Mucosa of descending colon (tissue), 3 donors: ENCODE data around the gene MTFR1L. TPM values are rescaled to one million over a fixed set of nuclear protein-coding genes. Genes with fewer than 3 reads are reported as not detected.

Experiments used
- ATAC-seq: fragments of 200-7000 bp; cut with Tn5 transposase; one replicate; pipeline ENCODE4 v1.9.1; 2020; ENCODE audit warnings: mild to moderate bottlenecking, moderate library complexity
- DNase-seq, 3 donors: peaks; one replicate each; pipeline ENCODE4 v3.0.0-alpha.2; 2020
- H3K36me3 ChIP-seq: fragments of 200-600 bp; one replicate; pipeline ENCODE4 v1.8.0; 2021; ENCODE audit warnings: low read depth, mild to moderate bottlenecking
- H3K4me1 ChIP-seq: fragments of 200-600 bp; one replicate; pipeline ENCODE4 v1.8.0; 2021; ENCODE audit warnings: low read depth, mild to moderate bottlenecking
- H3K4me3 ChIP-seq: fragments of 200-600 bp; one replicate; pipeline ENCODE4 v1.8.0; 2021; ENCODE audit warnings: mild to moderate bottlenecking
- H3K9me3 ChIP-seq: fragments of 200-600 bp; one replicate; pipeline ENCODE4 v1.8.0; 2021; ENCODE audit warnings: mild to moderate bottlenecking
- CTCF ChIP-seq: fragments of 200-600 bp; IDR thresholded peaks from one replicate; pipeline ENCODE4 v1.8.0; 2022; ENCODE audit warnings: antibody characterized with exemption, mild to moderate bottlenecking
- intact Hi-C, 2 donors: fragments of 100-400 bp; cut with DNase I in 1 of 2; cut with micrococcal nuclease in 1 of 2; formaldehyde crosslinking; loops; one replicate each; pipeline versions ENCODE4 v1.11.0 to v1.11.1; 2022; cut with DNase I, micrococcal nuclease
- total RNA-seq, 3 donors: library from RNA; stranded (reverse); fragmentation: NEBNext Ultra II Directional in 2 of 3; extraction: Animal tissue kit (Norgen Biotek cat#: 25700) in 2 of 3; gene quantifications; one replicate each; pipeline versions ENCODE4 v1.2.1 to v1.2.4, GENCODE V29; 2021 to 2023
- donor health status: DM: no; HTN: no; CAD: no; lungs with moderate emphysema.
- donor health status: DM: no; HTN: no; CAD: no.
- donor health status: DM: no; HTN: yes; CAD: no.

The MTFR1L gene
- total RNA-seq, 3 donors from 2014 or later: 46.2 to 94.3 (median 83.0) TPM

GRCh38 chr1:25861316-25862286, 41.8 kb downstream of the MTFR1L start:
- no peak overlapping the region for H3K4me3 ChIP-seq
- TF ChIP-seq CTCF: no peak
- no peaks in the 10 kb centered on the region for H3K9me3 ChIP-seq
- H3K36me3 ChIP-seq: no peaks in the 10 kb centered on the region
- peak in 1 of 3 donors; percentile 43 for DNase-seq
- H3K4me1 ChIP-seq: peaks cover 12% of the 10 kb centered on the region
- intact Hi-C loops: no loop called here
- ATAC-seq: peak; percentile 11

- Histone ChIP-seq H3K4me1 (peaks cover 22% of the 10 kb centered on the region), H3K36me3 (no peaks in the 10 kb centered on the region), H3K9me3 (no peaks in the 10 kb centered on the region), H3K4me3 (no peak overlapping the region)
- DNase-seq (no peak), ATAC-seq (no peak)
- intact Hi-C loops: no loop called here
- TF ChIP-seq CTCF: no peak
These were observed 43.2 kb downstream of the MTFR1L start for GRCh38 chr1:25862785-25863485.

GRCh38 chr1:25863486-25864262, 43.9 kb downstream of the MTFR1L start:
- ATAC-seq (no peak), DNase-seq (no peak)
- TF ChIP-seq CTCF: no peak
- H3K9me3 ChIP-seq: no peaks in the 10 kb centered on the region
- no peak overlapping the region for H3K4me3 ChIP-seq
- intact Hi-C loops: no loop called here
- H3K4me1 ChIP-seq: peaks cover 20% of the 10 kb centered on the region
- H3K36me3 ChIP-seq: no peaks in the 10 kb centered on the region

- no peak for DNase-seq
- no peak for ATAC-seq
- intact Hi-C loops: no loop called here
- H3K4me3 ChIP-seq: no peak overlapping the region
- H3K36me3 ChIP-seq: no peaks in the 10 kb centered on the region
- peaks cover 15% of the 10 kb centered on the region for H3K4me1 ChIP-seq
- H3K9me3 ChIP-seq: no peaks in the 10 kb centered on the region
- no peak for TF ChIP-seq CTCF
These were observed 44.7 kb downstream of the MTFR1L start for GRCh38 chr1:25864434-25864833.

- intact Hi-C loops: no loop called here
- DNase-seq: no peak
These were observed 46.5 kb downstream of the MTFR1L start for GRCh38 chr1:25866288-25866687.

More at GRCh38 chr1:25866288-25866687, 46.5 kb downstream of the MTFR1L start:
- Histone ChIP-seq H3K4me1 (peaks cover 21% of the 10 kb centered on the region), H3K9me3 (no peaks in the 10 kb centered on the region), H3K36me3 (no peaks in the 10 kb centered on the region), H3K4me3 (no peak overlapping the region)
- TF ChIP-seq CTCF: no peak
- no peak for ATAC-seq
